OCI-LY1 (cell line): ENCODE results near the gene NR2F6.

Experiments
- CTCF ChIP-seq: fragments of 200-600 bp; sonication (generic), shearing (Covaris generic); IDR thresholded peaks from 2 replicates; pipeline ENCODE4 v1.5.1; 2017; ENCODE audit warnings: mild to moderate bottlenecking, antibody characterized with exemption, low read length, moderate library complexity, mixed read lengths
- EZH2 ChIP-seq: fragments of 200-600 bp; sonication (generic), shearing (Covaris generic); IDR thresholded peaks from 2 replicates; pipeline ENCODE4 v1.8.0; 2017; ENCODE audit warnings: borderline replicate concordance, mixed run types, mild to moderate bottlenecking, antibody characterized with exemption, low read length, moderate library complexity, mixed read lengths

- no peak for TF ChIP-seq CTCF
- TF ChIP-seq EZH2 = no peak
Observed at GRCh38 chr19:17200408-17201079, 45.2 kb downstream of the NR2F6 start.
